Activated CD4-positive, alpha-beta T cell treated with anti-CD3 and anti-CD28 coated beads, Interleukin-2, Interleukin-6, amounts not matched to agents 100 ng/mL and 50 ng/mL, durations not matched to agents 16 hours and 8 hours (primary cell): ENCODE data around the gene EMP3.
"Not testable (repeated sequence)": the region's sequence is repeated elsewhere in the genome, so short reads cannot be mapped to it uniquely, and the experiment has no call there.

Experiments
- DNase-seq: peaks from one replicate; pipeline ENCODE4 v3.0.0-alpha.2; 2020

The EMP3 gene

GRCh38 chr19:48325265-48325910 is at the start of gene EMP3:
Gene EMP3, plus strand, starts transcription at chr19:48325552. Its CDS starts 1,293 bp downstream, at chr19:48326845.
- peak; percentile 89 for DNase-seq

GRCh38 chr19:48279747-48280146 is 45.6 kb upstream of the EMP3 start:
- DNase-seq = no peak

GRCh38 chr19:48283908-48284307 is 41.4 kb upstream of the EMP3 start:
- DNase-seq = no peak

- no peak for DNase-seq
These were observed 40.5 kb upstream of the EMP3 start for GRCh38 chr19:48284896-48285295.

GRCh38 chr19:48287748-48288147 is 37.6 kb upstream of the EMP3 start:
- no peak for DNase-seq

GRCh38 chr19:48290401-48290770 is 35.0 kb upstream of the EMP3 start:
- no peak for DNase-seq

GRCh38 chr19:48290771-48291488 is 34.4 kb upstream of the EMP3 start:
- peak; percentile 68 for DNase-seq

- not testable (repeated sequence) for DNase-seq
These were observed 33.9 kb upstream of the EMP3 start for GRCh38 chr19:48291489-48291815.

- no peak for DNase-seq
These were observed 32.6 kb upstream of the EMP3 start for GRCh38 chr19:48292798-48293197.

- DNase-seq = no peak
These were observed 29.9 kb upstream of the EMP3 start for GRCh38 chr19:48295458-48295857.

GRCh38 chr19:48296963-48297734 is 28.2 kb upstream of the EMP3 start:
- no peak for DNase-seq

GRCh38 chr19:48297975-48298374 is 27.4 kb upstream of the EMP3 start:
- DNase-seq = no peak

- DNase-seq = no peak
These were observed 23.3 kb upstream of the EMP3 start for GRCh38 chr19:48301886-48302599.

- no peak for DNase-seq
These were observed 22.8 kb upstream of the EMP3 start for GRCh38 chr19:48302600-48302959.

GRCh38 chr19:48303367-48303766 is 22.0 kb upstream of the EMP3 start:
- no peak for DNase-seq

GRCh38 chr19:48303866-48304265 is 21.5 kb upstream of the EMP3 start:
- no peak for DNase-seq

GRCh38 chr19:48308631-48309586 is 16.4 kb upstream of the EMP3 start:
- DNase-seq = no peak

GRCh38 chr19:48309731-48310130 is 15.6 kb upstream of the EMP3 start:
- not testable (repeated sequence) for DNase-seq

- DNase-seq = no peak
These were observed 15.1 kb upstream of the EMP3 start for GRCh38 chr19:48310227-48310626.

GRCh38 chr19:48311384-48311783 is 14.0 kb upstream of the EMP3 start:
- no peak for DNase-seq

GRCh38 chr19:48315712-48316111 is 9.6 kb upstream of the EMP3 start:
- DNase-seq = no peak

GRCh38 chr19:48317708-48317960 is 7.7 kb upstream of the EMP3 start:
- DNase-seq = not testable (repeated sequence)
